Panc1 (cell line): ENCODE results near the gene MOB1A.

Experiments
- POLR2AphosphoS5 ChIP-seq: IDR thresholded peaks from 2 replicates; pipeline ENCODE4 v1.6.1; 2012; ENCODE audit warnings: mild to moderate bottlenecking, low read depth, low read length, moderate library complexity
- TCF7L2 ChIP-seq: IDR thresholded peaks from 2 replicates; pipeline ENCODE4 v1.6.1; 2011; ENCODE audit warnings: mild to moderate bottlenecking, low read depth, low read length, inconsistent platforms
- TF ChIP-seq, protein P1 (sequence below): fragments of 450-650 bp; IDR thresholded peaks from 2 replicates; pipeline ENCODE4 v1.5.1; 2017; ENCODE audit warnings: mild to moderate bottlenecking
- TF ChIP-seq, protein P2 (sequence below), 2 experiments: IDR thresholded peaks; 2 replicates each; pipeline ENCODE4 v1.6.1; 2011 to 2012; ENCODE audit warnings: low read depth in 2 of 2, control low read depth in 1 of 2, low read length in 1 of 2, mild to moderate bottlenecking in 1 of 2, moderate library complexity in 1 of 2; ENCODE audit not compliant: insufficient read depth in 1 of 2

DNA sequence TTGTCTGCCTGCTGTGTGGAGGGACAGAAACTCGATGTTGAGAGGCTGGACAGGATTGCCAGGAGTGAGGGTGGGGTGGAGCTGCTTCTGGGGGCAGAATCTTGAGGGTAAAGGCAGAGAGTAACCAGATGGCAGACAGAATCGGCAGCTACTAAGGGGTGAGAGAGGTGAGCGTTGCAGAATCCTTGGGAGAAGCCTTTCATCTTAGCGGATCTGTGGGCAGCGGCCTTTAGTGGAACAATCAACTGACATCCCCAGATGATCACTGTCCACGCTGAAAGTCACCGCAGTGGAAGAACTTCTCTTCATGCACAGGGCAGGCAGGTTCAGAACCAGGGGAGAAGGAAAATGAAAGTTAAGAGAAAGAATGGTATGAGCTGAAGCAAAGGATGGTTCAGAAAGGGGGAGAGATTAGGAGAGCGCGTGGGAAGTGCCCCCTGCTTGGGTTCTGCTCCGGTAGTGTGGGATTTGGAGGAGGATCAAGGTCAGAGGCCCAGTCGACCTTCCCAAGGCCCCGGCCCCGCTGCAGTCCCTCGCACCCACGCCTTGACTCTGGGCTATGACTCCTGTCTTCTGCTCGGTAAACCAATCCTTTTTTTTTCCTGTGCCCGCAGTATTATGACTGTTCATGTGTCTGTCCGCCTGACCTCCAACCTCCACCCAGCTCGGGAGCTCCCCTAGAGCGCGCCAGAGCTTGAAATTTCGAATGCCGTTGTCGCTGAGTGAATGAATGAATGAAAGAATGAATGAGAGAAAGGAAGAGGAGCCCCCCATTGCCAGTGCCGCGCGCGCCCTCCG is 31.6 kb downstream of the MOB1A start:
- TF ChIP-seq POLR2AphosphoS5: no peak
- TF ChIP-seq, protein P1, sequence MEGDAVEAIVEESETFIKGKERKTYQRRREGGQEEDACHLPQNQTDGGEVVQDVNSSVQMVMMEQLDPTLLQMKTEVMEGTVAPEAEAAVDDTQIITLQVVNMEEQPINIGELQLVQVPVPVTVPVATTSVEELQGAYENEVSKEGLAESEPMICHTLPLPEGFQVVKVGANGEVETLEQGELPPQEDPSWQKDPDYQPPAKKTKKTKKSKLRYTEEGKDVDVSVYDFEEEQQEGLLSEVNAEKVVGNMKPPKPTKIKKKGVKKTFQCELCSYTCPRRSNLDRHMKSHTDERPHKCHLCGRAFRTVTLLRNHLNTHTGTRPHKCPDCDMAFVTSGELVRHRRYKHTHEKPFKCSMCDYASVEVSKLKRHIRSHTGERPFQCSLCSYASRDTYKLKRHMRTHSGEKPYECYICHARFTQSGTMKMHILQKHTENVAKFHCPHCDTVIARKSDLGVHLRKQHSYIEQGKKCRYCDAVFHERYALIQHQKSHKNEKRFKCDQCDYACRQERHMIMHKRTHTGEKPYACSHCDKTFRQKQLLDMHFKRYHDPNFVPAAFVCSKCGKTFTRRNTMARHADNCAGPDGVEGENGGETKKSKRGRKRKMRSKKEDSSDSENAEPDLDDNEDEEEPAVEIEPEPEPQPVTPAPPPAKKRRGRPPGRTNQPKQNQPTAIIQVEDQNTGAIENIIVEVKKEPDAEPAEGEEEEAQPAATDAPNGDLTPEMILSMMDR: no peak
- TF ChIP-seq, protein P2, sequence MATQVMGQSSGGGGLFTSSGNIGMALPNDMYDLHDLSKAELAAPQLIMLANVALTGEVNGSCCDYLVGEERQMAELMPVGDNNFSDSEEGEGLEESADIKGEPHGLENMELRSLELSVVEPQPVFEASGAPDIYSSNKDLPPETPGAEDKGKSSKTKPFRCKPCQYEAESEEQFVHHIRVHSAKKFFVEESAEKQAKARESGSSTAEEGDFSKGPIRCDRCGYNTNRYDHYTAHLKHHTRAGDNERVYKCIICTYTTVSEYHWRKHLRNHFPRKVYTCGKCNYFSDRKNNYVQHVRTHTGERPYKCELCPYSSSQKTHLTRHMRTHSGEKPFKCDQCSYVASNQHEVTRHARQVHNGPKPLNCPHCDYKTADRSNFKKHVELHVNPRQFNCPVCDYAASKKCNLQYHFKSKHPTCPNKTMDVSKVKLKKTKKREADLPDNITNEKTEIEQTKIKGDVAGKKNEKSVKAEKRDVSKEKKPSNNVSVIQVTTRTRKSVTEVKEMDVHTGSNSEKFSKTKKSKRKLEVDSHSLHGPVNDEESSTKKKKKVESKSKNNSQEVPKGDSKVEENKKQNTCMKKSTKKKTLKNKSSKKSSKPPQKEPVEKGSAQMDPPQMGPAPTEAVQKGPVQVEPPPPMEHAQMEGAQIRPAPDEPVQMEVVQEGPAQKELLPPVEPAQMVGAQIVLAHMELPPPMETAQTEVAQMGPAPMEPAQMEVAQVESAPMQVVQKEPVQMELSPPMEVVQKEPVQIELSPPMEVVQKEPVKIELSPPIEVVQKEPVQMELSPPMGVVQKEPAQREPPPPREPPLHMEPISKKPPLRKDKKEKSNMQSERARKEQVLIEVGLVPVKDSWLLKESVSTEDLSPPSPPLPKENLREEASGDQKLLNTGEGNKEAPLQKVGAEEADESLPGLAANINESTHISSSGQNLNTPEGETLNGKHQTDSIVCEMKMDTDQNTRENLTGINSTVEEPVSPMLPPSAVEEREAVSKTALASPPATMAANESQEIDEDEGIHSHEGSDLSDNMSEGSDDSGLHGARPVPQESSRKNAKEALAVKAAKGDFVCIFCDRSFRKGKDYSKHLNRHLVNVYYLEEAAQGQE (IDR thresholded peaks at IDR 0.05; ENCODE audit: insufficient read depth in 1 of 2, low read depth in 2 of 2, low read length in 1 of 2): no peak
- no peak for TF ChIP-seq TCF7L2
